Measurements from ENCODE around the gene ELN. TPM values are rescaled to one million over a fixed set of nuclear protein-coding genes. Genes with fewer than 3 reads are reported as not detected.

ELN gene
- total RNA-seq, 1 experiment from 2014 or later: 0.20 TPM

DNA sequence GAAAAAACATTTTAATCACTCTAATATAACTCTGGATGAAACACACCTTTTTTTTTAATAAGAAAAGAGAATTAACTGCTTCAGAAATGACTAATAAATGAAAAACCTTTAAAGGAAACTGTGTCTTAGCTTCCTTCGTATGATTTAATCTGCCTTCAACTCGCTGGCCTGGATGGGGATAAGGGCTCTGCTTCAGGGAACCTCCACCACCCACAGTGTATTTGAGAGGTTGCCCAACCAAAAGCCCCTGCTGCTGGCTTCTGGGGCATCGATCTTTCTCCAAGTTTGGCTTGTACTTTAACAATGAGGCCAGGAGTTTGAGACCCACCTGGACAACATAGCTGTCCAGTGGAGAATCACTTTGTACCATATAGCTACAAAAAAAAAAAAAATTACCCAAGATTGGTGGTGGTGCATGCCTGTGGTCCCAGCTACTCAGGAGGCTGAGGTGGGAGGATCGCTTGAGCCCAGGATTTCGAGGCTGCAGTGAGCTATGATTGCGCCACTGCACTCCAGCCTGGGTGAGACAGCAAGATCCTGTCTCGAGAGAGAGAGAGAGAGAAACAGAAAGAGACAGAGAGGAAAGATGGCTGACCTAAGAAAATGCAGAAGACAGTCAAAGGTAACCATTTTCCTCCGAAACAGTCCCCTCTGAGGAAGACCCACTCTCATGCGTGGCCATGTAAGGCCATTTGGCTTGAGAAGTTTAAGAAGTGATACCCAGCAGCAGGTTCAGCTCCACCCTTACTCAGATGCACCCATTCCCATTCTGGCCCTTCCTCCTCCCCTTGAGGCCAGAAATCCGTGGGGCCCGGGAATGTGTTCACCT is 42.0 kb downstream of the ELN start:
- DNase-seq (ENCODE audit: low spot score): no peak
- in situ Hi-C loops (cut with HindIII; ENCODE audit: low sequenced_read_pairs): no loop called here

DNA sequence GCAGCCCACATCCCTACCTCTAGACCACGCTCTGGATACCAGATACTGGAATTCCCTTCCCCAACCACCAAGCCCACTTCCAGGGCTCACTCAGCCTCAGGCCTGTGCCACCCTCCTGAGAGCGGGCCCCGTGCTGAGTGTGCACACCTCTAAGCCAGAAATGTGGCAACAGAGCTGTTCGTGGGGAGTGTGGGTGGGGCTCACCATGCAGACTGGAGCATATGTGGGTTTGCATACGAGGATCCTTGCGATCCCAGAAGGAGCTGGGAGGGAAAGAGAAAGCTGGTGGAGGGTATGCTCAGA is 42.6 kb downstream of the ELN start:
- in situ Hi-C loops (cut with HindIII; ENCODE audit: low sequenced_read_pairs): no loop called here

DNA sequence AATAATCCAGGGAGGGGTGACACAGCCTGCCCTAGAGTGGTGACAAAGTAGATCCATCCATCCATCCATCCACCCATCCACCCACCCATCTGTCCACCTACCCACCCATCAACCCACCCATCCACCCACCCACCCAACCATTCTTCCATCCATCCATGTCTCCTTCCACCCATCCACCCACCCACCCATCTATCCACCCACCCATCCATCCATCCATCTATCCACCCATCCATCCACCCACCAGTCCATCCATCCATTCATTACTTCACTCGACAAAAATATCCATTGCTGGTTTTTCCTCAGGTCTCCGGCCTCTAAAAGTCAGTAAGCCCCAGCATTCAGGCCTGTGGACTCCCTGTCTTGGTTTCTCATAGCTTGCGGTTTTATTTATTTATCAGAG is 43.1 kb downstream of the ELN start:
- no peak for DNase-seq (ENCODE audit: low spot score)
- in situ Hi-C loops (cut with HindIII; ENCODE audit: low sequenced_read_pairs): no loop called here

More for the DNA sequence above, 42.6 kb downstream of the ELN start:
- DNase-seq (ENCODE audit: low spot score): no peak

DNA sequence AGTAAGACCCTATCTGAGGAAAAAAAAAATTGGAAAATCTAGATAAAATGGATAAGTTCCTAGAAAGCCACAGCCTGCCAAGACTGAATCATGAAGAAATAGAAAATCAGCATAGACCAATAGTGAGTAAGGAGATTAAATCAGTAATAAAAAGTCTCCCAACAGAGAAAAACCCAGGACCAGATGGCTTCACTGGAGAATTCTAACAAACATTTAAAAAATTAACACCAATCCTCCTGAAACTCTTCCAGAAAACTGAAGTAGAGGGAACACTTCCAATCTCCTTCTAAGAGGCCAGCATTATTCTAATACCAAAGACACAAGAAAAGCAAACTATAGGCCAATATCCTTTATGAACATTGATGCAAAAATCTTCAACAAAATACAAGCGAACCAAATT is 46.8 kb downstream of the ELN start:
- in situ Hi-C loops (cut with HindIII; ENCODE audit: low sequenced_read_pairs): no loop called here
- no peak for DNase-seq (ENCODE audit: low spot score)

DNA sequence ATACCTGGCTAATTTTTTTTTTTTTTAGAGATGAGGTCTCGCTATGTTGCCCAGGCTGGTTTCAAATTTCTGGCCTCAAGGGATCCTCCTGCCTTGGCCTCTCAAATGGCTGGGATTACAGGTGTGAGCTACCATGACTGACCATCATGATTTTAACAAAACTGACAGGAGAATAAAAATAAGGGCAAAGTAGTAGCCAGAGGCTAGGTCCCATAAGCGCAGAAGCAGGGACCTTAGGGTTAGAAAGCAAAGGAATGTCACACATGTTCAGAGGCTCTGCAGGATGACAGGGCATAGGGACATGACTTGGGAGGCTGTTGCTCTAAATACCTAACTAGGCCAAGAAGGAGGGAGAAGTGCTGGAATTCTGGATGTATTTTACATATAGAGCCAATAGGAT is 50.5 kb downstream of the ELN start:
- DNase-seq (ENCODE audit: low spot score): no peak
- in situ Hi-C loops (cut with HindIII; ENCODE audit: low sequenced_read_pairs): no loop called here

DNA sequence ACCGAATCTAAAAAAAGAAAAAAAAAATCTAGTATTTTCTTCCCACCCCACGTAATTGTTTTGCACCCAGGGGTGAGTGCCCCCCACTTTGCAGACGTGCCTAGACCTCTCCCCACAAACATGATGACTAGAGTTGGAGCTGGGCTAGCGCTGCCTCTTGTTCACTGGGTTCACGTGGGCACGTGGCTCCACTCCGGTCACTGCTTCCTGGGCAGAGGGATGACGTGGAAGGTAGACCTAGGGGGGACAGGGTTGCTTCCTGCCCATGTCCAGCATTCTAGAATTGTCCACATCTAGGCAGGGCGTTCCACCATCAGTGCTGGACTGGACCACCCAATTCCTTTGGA is 54.8 kb downstream of the ELN start:
- peak; percentile 55 for DNase-seq (ENCODE audit: low spot score)
- in situ Hi-C loops (cut with HindIII; ENCODE audit: low sequenced_read_pairs): no loop called here

DNA sequence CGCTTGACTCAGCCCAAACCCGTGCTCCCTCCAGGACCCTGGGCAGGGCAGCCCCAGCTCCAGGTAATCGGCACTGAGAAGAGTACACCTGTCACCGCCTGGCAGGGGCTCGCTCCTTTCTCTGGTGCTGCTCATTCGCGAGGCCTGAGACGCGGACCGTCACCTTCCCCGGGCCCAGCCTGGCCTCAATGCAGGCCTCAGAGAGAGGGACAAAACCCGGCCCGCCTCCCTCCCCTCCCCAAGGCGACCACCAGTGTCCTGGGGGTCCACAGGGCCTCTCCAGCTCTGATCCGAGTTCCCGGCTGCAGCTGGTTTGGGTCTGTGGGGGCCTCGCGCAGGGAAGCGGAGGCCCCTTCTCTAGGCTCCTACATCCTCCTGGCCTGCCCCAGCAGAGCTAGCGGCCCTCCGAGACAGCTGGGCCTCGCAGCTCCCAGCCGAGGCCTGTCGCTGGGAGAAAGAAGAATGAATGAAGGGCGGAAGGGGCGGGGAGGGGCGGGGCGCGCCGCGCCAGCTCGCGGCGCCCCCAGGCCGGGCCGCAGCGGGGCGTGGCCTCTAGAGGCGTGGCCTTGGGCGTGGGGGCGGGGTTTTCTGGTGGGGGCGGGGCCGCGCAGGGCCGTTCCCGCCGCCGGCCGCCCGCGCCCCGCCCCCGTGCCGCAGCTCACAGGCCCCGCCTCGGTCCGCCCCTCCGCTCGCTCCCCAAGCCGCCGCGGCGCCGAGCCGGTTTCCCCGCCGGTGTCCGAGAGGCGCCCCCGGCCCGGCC is 55.3 kb downstream of the ELN start, which contains the start of gene LIMK1:
TSS of gene LIMK1 (plus strand) at position 688 of the 760 bp plus-strand sequence. CDS start 187 bp downstream, outside the sequence.
- DNase-seq (ENCODE audit: low spot score): peak; percentile 86
- in situ Hi-C loops (cut with HindIII; ENCODE audit: low sequenced_read_pairs): no loop called here

DNA sequence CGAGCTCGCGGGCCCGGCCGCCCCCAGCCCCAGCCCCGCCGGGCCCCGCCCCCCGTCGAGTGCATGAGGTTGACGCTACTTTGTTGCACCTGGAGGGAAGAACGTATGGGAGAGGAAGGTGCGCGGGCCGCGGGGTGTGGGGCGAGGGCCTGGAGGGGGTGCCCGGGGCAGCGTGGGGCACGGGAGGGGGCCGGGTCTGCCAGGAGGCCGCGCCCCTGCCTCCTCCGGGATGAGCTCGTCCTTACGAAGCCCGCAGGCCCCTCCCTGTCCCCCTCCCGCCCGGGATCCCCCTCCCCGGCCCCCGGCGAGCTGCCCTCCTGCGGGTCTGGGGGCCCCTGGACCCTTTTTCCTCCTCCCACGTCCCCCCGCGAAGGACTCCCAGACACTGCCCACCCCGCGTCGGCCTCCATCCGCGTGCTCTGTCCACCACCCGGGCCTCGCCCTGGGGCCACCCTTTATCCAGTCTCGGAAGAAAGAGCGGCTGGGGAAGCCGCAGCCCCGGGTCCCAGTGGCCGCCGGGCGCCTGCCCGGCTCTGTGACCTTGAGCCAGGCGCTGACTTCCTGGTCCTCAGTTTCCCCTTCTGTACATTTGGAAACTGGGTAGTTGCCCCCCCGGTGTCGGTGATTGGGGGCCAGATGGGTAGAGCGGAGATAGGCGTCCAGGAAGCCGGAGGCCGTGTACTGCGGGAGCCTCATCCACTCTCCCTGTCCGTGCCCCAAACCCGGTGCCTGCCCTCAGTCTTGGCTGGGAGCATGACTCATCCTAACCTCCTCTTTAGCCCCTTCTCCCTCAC is 56.2 kb downstream of the ELN start:
- peak; percentile 14 for DNase-seq (ENCODE audit: low spot score)
- in situ Hi-C loops (cut with HindIII; ENCODE audit: low sequenced_read_pairs): no loop called here

DNA sequence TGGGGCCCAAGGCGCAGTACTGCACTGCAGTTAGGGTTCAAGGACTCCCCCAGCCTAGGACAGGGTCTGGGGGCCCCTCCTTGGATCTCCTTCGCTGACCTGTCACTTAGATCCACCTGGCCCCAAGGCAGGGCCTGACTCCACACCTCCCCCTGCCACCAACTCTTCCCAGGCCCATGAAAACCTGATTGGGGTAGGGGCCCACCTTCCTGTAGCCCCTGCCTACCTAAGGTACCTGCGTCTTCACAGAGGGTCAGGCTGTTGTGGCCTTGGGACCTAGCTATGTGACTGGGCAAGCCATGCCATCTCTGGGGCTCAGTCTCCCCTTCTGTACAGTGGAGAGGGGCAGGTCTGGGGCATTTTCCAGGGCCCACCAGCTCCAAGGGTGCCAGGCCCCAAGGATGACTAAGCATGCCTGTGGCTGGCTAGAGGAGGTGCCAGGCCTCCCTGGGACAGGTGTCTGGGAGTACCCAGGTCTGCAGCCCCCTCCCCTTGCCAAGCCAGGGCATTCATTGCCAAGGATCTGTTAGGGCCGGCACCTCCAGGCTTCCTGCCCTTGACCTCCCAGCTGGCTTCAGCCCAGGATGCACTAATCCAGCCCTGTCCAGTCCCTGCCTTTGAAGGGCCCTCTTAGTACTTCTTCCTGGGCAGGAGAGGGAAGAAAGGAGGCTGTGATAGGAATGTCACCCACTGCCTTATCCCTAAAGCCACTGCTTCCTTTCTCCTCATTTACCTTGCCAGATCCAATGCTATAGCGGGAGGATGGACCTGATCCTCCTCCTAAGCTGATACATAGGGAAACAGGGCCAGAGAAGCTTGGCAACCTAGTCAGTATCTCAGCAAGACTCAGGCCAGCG is 57.0 kb downstream of the ELN start:
- in situ Hi-C loops (cut with HindIII; ENCODE audit: low sequenced_read_pairs): no loop called here
- peak; percentile 33 for DNase-seq (ENCODE audit: low spot score)

DNA sequence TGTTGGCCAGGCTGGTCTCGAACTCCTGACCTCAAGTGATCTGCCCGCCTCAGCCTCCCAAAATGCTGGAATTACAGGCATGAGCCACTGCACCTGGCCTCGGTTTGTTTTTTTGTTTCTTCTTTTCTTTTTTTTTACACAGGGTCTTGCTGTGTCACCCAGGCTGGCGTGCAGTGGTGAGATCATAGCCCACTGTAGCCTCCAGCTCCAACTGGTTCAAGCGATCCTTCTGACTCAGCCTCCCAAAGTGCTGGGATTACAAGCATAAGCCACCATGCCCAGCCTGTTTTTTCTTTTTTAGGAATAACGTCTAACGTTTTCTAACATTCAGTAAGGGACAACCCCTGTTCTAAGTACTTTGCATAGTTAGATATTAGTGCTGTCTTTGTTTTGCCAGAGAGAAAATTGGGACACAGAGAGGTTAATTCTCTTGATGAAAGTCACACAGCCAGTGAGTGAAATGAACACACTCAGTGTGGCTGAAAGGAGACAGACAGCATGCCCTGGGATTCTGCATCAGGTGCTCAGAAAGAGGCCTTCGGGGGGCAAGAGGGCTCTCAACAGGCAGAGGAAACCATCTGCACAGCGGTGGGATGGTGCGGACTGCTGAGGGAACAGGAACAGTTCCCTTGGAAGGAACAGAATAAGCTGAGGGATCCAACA is 59.9 kb downstream of the ELN start:
- no peak for DNase-seq (ENCODE audit: low spot score)
- in situ Hi-C loops (cut with HindIII; ENCODE audit: low sequenced_read_pairs): no loop called here

DNA sequence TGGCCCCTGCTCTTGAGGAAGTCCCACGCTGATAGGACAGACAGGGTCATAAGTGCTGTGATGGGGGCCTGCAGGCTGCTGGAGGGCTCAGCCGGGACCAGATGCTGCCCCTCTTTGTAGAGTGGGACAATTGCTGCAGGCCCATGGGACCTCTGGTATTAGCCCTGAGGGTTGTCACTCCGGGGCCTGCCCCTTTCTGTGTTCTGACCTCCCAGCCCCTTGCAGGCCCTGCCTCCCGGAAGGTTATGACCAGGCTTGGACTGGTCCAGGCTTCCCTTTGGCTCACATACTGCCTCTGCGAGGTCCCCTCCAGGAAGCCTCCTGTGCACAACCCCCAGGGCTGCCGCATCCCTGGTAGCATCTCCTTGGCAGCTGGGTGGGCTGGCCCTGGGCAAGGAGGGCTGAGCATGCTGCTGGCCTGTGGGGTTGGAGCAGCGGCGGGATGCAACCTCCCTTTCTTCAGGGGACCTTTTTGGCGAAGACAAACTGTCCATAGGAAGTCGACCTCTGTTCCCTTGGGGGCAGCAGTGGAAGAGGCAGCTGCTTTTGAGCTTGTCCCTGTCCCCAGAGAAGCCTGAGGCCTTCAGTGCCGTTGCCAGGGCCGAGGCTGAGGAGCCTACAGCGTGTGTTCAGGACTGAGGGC is 64.5 kb downstream of the ELN start:
- peak; percentile 12 for DNase-seq (ENCODE audit: low spot score)
- in situ Hi-C loops (cut with HindIII; ENCODE audit: low sequenced_read_pairs): no loop called here

DNA sequence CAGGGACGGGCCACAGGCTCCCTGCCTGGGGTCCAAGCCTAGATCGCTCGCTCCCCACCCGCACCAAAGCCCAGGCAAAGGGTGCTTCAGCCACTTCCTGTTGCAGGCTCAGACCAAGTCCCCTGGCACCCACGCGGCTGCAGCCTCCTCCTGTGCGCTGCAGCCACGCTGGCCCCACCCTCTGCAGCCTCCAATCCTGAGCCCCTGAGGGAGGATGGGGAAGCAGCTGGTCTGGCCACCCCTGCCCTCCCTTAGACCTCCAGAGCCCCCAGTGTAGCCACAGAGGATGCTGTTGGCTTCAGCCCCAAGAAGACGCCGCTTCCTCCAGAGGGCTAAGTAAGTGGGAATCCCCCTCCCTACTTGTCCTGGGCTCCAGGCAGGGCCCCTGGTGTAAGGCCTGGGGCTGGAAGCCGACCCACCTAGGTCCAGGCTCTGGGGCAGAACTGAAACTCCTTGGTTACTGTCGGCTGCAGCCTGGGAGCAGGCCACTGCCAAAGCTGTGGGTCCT is 65.0 kb downstream of the ELN start:
- in situ Hi-C loops (cut with HindIII; ENCODE audit: low sequenced_read_pairs): no loop called here

DNA sequence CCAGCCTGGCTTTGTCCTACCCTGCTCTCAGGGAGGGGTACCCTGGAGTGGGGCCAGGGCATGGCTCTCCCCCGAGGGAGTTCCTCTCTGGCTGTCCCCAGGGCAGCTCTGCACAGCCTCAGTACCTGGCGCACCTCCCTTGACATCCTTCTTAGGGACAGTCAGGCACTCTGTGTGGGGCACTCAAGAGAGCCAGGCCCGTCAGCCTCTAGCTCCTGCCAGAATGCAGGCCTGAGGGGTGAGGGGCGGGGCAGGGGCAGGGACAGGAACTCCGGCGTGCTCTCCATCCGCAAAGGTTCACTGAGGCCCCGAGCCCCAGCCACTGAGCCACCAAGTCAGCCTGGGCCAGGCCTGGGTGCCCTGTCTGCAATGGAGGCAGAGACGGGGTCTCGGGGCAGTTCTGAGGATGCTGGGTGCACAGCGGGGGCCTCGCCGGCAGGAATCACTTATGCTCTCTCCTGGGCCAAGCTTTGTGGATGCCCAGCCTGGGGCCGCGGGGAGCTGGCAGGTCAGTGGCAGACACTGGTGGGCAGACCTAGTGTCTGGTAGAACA is 65.8 kb downstream of the ELN start:
- DNase-seq (ENCODE audit: low spot score): peak; percentile 12
- in situ Hi-C loops (cut with HindIII; ENCODE audit: low sequenced_read_pairs): no loop called here

More for the DNA sequence above, 65.0 kb downstream of the ELN start:
- no peak for DNase-seq (ENCODE audit: low spot score)

DNA sequence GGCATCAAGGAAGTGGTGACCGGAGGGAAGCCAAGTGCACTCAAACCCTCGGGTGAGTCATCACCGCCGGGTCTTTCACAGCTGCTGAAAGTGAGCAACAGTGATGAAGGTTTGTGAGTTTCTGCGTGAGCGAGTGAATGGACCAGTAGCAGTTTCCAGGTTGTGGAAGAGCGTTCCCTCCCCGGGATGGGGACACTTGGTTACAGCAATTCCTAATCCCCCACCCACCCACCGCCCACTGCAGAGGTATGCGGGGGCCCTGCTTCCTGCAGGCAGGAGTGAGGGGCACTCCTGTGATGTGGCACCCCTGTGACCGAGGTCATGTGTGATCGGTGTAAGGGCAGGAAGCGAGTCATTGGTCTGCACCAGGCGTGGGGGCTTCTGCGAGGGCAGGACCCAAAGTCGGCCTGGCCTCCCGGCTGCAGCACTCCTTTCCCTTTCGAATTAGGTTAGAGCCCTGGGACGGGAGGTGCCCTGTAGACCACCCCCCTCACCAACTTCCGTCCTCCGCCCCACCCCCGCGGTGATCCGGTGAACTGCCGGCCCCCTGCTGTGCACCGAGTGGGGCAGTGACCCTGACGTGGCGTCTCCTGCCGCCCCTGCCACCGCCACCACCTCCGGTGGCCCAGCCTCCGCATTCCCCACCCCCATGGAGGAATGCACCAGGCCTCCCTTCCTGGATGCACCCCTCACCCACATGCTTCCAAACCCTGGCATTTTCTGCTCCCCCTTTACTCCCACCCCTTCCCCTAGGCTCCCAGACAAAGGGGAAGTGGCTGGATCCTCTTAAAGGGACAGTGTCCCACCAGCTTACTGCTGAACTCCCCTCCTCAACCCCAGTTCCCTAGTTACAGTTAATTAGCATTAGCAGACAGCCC is 66.5 kb downstream of the ELN start:
- in situ Hi-C loops (cut with HindIII; ENCODE audit: low sequenced_read_pairs): no loop called here
- peak; percentile 32 for DNase-seq (ENCODE audit: low spot score)

DNA sequence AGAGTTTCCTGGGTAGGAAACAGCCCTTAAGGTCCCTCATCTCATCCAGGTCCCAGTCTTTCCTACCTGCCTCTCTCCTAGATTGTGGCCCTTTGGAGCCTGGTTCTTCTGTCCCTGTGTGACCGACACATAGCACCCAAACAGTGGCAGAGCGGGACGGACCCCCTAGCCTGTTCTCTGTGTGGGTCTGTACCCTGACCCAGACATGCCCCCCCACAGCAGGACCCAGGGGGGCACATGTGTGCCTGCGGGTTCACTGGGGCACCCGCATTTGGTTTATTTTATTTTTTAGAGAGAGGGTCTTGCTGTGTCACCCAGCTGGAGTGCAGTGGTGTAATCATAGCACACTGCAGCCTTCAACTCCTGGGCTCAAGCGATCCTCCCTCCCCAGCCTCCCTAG is 67.2 kb downstream of the ELN start:
- in situ Hi-C loops (cut with HindIII; ENCODE audit: low sequenced_read_pairs): no loop called here
- no peak for DNase-seq (ENCODE audit: low spot score)

DNA sequence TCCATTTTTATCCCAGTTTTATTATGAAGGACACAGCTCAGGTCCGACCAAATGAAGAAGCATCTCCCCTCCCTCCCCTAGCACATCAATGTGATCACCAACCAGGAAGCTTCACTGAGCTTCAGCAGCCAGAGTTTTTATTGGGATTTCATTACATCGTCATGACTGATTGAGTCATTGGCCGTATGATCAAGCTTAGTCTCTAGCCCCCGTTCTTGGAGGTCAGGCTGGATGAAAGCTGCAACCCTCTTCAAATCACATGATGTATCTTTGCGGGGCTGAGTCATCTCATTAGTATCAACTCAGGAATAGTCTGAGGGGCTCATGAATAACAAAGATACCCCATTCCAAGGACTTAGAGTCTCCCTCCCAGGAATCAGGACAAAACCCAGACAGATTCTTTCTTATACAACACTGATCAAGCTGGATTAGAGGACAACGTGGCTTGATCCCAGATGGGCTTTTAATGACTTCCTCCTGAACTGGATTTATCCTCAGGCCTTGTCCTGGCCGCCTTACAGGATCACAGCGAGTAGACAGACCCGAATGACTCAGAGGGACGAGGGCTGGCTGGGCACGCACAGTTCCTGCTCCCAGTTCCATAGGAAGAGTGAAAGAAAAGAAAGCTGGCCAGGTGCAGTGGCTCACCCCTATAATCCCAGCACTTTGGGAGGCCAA is 70.1 kb downstream of the ELN start:
- in situ Hi-C loops (cut with HindIII; ENCODE audit: low sequenced_read_pairs): no loop called here
- peak; percentile 24 for DNase-seq (ENCODE audit: low spot score)
